ENCODE data around the gene METTL15. TPM values are rescaled to one million over a fixed set of nuclear protein-coding genes. Genes with fewer than 3 reads are reported as not detected.

METTL15 gene
- polyA plus RNA-seq, 1 donor (not counting 4 experiments of a cell fraction or from before 2014, with no cell fraction given): 10.0 TPM

GRCh38 chr11:28142724-28143123 lies 34.5 kb downstream of the METTL15 start:
- DNase-seq (ENCODE audit: low read depth, low spot score) (no peak), FAIRE-seq (no peak)
- Histone ChIP-seq H3K27ac (ENCODE audit: control insufficient read depth, insufficient read depth, low read length) (no peak overlapping the region), H3K79me2 (ENCODE audit: control insufficient read depth, insufficient read depth, low read length) (no peaks in the 10 kb centered on the region), H3K9ac (ENCODE audit: control insufficient read depth, extremely low read depth, insufficient read depth, low read length) (no peak overlapping the region), H3K27me3 (ENCODE audit: control insufficient read depth, extremely low read depth, insufficient read depth, low read length) (no peaks in the 10 kb centered on the region), H2AFZ (ENCODE audit: control insufficient read depth, low read length) (no peak overlapping the region), H3K4me1 (ENCODE audit: control insufficient read depth, extremely low read depth, insufficient read depth, low read length) (peaks cover 9% of the 10 kb centered on the region), H3K9me1 (ENCODE audit: control insufficient read depth, extremely low read depth, insufficient read depth, low read length) (no peaks in the 10 kb centered on the region), H3K36me3 (ENCODE audit: control insufficient read depth in 2 of 2, extremely low read depth in 1 of 2, insufficient read depth in 2 of 2, low read length in 2 of 2) (peaks cover 0 to 4% of the 10 kb centered on the region in 2 experiments), H3K9me3 (ENCODE audit: control insufficient read depth, low read depth, low read length) (peaks cover 17% of the 10 kb centered on the region), H3K4me3 (ENCODE audit: control insufficient read depth in 2 of 3, extremely low read depth in 1 of 3, insufficient read depth in 2 of 3, low read depth in 1 of 3, low read length in 3 of 3) (no peak overlapping the region), H4K20me1 (ENCODE audit: control insufficient read depth, extremely low read depth, insufficient read depth, low read length) (no peaks in the 10 kb centered on the region), H3K4me2 (ENCODE audit: control insufficient read depth, extremely low read depth, insufficient read depth, low read depth, low read length) (no peak overlapping the region)
- dilution Hi-C loops (cut with MboI; ENCODE audit: extremely low pct_ligation_motif_present, low sequenced_read_pairs): no loop called here
- TF ChIP-seq EZH2 (IDR thresholded peaks at IDR 0.05; ENCODE audit: low read length) (no peak), CTCF (optimal IDR thresholded peaks at IDR 0.05 in 1 of 3, IDR thresholded peaks at IDR 0.05 in 1 of 3, conservative IDR thresholded peaks at IDR 0.05 in 1 of 3; ENCODE audit: extremely low read depth in 1 of 3, insufficient read depth in 2 of 3, low read length in 3 of 3) (no peak)

GRCh38 chr11:28144808-28145207 lies 36.6 kb downstream of the METTL15 start:
- Histone ChIP-seq H2AFZ (ENCODE audit: control insufficient read depth, low read length) (no peak overlapping the region), H3K27ac (ENCODE audit: control insufficient read depth, insufficient read depth, low read length) (no peak overlapping the region), H3K9me3 (ENCODE audit: control insufficient read depth, low read depth, low read length) (peaks cover 7% of the 10 kb centered on the region), H3K36me3 (ENCODE audit: control insufficient read depth in 2 of 2, extremely low read depth in 1 of 2, insufficient read depth in 2 of 2, low read length in 2 of 2) (no peaks in the 10 kb centered on the region), H3K4me1 (ENCODE audit: control insufficient read depth, extremely low read depth, insufficient read depth, low read length) (peaks cover 9% of the 10 kb centered on the region), H3K9me1 (ENCODE audit: control insufficient read depth, extremely low read depth, insufficient read depth, low read length) (no peaks in the 10 kb centered on the region), H3K79me2 (ENCODE audit: control insufficient read depth, insufficient read depth, low read length) (no peaks in the 10 kb centered on the region), H3K4me3 (ENCODE audit: control insufficient read depth in 2 of 3, extremely low read depth in 1 of 3, insufficient read depth in 2 of 3, low read depth in 1 of 3, low read length in 3 of 3) (no peak overlapping the region), H3K4me2 (ENCODE audit: control insufficient read depth, extremely low read depth, insufficient read depth, low read depth, low read length) (no peak overlapping the region), H4K20me1 (ENCODE audit: control insufficient read depth, extremely low read depth, insufficient read depth, low read length) (no peaks in the 10 kb centered on the region), H3K27me3 (ENCODE audit: control insufficient read depth, extremely low read depth, insufficient read depth, low read length) (no peaks in the 10 kb centered on the region), H3K9ac (ENCODE audit: control insufficient read depth, extremely low read depth, insufficient read depth, low read length) (no peak overlapping the region)
- FAIRE-seq (peak; percentile 20), DNase-seq (ENCODE audit: low read depth, low spot score) (no peak)
- TF ChIP-seq EZH2 (IDR thresholded peaks at IDR 0.05; ENCODE audit: low read length) (no peak), CTCF (optimal IDR thresholded peaks at IDR 0.05 in 1 of 3, IDR thresholded peaks at IDR 0.05 in 1 of 3, conservative IDR thresholded peaks at IDR 0.05 in 1 of 3; ENCODE audit: extremely low read depth in 1 of 3, insufficient read depth in 2 of 3, low read length in 3 of 3) (no peak)
- dilution Hi-C loops (cut with MboI; ENCODE audit: extremely low pct_ligation_motif_present, low sequenced_read_pairs): no loop called here

Data from keratinocyte (primary cell).